ENCODE measurements around the gene HMMR.

The HMMR gene

DNA sequence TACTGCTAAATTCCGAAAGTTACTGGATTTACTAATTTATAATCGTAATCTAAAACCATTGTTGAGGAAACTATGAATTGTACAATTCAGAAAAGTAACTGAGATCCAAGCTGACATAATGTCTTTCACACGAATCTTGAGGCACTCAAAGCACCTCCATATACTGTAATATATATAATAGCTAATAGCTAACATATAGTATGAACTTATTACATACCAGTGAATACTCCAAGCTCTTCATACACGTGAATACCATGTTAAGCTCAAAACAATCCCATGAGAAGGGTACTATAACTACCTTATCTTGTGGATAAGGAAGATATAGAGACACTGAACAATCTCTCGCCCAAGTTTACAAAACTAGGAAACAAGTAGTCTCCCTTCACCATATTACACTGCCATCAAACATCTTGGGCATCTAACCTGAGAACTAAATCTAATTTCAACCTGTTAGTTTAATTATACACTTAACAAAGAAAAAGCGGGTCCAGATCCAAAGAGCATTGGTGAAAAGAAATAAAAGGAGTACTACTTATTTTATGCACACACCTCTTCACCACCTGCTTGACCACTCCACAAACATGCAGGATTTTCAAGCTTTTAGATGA lies 1.6 kb upstream of the HMMR start:
- DNase-seq, result no peak

DNA sequence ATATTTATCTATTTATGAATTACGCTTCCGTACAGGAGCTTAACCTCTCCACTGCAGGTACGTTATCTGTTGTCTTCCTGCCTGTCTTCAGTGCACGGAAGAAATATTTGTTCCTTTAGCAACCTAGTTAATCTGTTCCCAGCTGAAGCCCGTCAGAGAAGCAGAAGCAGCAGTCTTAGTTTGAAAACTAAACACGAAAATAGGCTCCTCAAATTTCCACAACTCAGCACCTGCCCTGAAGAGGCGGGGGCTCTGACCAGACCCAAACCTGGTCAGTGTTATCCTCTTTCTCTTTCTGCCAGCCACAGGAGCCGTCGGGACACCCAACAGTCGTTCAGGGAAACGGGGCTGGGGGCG lies 992 bp upstream of the HMMR start:
- no peak for DNase-seq

DNA sequence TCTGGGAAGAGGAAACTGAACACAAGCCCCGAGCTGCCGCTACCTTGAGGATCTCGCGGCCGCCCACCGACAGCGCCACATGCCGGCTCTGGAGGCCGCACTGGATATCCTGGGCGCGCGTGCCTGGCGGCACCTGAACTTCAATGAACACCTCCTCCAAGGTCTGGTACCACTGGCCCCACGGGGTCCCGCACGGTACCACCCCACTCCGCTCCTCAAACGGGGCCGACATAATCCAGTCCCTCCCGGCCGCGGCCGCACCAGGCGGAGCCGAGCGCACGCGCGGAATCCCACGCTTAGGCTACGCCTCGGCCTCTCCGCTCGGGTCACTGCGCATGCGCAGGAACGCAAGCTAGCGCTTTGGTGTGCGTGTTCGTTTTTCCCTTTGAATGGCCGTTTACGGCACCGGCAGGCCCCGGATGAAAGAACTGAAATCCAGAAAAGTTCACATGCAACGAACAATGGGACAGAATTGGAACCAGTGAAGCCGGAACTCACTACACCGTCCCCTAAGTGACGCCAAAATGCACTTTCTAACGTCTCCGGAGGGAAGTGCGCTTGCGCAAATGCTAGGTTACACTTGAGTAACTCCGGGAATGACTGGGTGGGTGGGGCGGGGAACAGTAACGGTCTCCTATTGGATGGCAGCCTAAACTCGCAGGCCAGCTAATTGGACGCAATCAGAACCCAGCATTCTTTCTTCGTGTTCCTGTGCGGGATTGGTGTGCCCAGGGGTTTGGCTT lies 442 bp upstream of the HMMR start, which contains the start of gene NUDCD2:
Gene NUDCD2, minus strand, starts transcription at position 284 of the 743 bp plus-strand sequence. Its CDS starts 52 bp downstream, at position 232.
- DNase-seq, result peak; percentile 93

DNA sequence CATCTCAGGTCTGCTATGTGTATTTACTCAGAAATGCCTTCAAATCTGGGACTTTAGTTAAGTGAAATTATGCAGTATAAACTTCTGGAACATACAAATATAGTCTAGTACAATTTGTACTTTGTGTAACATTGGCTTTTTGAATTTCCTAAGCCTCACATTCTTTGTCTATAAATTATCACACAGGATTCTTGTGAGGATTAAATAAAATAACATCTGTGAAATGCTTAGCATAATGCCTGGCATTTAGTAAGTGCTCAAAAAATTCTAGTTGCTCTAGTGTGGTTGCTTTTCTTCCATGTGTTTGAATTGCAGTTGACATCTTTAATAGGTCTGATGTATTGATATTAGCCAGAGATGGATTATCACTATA lies 2.6 kb downstream of the HMMR start:
- DNase-seq, result no peak

DNA sequence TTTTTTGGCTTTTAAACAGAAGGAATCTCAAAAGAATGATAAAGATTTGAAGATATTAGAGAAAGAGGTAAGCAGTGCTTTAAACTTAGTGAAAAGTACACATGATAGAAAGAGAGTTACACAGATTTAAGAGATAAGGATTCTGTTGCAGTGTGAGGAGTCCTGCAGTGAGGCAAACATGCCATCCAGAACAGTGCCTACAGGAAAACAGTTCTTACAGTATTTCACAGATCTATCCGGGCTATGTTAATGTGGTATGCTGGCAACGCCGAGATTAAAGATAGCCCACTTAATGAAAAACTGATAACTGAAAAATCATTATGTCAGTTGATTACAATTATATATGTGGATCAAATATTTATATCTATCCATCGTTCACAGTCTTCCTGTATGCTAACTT lies 7.2 kb downstream of the HMMR start:
- DNase-seq, result no peak

DNA sequence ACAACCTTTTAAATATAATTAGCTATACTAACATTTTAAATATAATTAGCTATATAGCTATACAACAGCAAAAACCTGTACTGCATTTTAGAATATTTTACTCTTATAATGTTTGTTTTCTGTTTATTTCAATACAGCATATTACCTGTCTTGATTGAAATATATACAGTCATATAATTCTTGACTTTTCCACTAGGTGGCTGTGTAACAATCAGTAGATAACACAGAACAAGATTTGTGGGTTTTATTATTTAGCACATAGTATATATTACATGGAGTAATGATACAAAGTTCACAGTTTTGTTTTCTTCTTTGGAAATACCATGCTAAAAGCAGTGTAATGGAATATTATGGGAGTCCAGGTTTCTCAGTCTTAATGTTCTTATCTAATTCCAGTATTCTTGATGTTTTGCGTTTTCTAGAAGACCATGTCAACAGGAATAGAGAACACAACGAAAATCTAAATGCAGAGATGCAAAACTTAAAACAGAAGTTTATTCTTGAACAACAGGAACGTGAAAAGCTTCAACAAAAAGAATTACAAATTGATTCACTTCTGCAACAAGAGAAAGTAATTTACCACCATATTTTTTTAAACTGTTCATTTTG lies 13.3 kb downstream of the HMMR start:
- DNase-seq, result no peak

DNA sequence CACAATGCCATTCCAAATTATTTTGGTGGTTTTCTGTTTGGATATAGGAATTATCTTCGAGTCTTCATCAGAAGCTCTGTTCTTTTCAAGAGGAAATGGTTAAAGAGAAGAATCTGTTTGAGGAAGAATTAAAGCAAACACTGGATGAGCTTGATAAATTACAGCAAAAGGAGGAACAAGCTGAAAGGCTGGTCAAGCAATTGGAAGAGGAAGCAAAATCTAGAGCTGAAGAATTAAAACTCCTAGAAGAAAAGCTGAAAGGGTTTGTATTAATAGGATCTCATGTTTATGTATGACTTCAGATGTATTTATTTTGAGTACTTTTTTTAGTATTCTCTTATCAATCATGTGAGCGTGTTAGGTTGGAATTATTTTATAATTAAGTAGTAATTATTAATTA lies 15.0 kb downstream of the HMMR start:
- no peak for DNase-seq

DNA sequence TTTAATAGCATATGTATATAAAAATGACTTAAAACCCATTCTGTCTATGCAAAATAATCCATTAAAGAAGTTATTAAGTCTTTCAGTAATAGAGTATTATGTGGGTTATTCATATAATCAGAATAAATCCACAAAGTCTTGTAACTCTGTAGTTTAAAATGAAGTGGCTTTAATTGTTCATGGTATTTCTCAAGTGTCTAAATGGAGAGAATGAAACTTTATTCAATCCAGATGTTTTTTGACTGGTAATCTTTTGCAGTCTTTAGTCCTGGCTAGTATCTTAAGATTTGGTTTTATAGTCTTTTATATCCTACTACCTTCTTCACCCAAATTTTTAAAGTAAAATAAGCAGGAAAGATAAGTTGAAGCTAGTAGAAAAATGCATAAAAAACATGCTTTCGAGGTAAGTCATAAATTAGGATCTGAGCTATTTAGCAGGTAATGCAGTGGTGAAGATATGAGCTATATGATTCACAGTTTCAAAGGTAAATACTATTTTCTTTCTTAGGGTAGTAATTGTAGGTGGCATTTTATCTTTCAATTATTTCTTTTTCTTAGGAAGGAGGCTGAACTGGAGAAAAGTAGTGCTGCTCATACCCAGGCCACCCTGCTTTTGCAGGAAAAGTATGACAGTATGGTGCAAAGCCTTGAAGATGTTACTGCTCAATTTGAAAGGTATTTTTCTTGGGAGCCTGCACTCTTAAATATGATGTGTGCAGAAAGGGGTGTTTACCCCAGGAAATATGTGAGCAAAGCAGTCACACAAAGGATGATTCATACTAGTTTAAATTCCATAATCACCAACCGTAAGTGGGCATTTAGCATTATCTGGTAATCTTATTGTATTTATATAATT lies 17.9 kb downstream of the HMMR start:
- no peak for DNase-seq

DNA sequence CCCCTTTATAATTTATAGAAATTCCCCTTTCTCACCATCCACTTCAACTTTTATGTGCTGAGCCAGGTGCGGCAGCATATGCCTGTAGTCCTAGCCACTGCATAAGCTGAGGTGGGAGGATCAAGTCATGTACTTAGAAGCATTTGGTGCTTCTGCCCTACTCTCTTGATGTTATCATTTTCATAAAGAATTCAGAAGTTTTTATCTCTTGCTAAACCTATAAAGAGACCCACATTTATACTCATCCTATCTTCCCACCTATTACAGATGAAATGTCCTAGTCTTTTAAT lies 18.5 kb downstream of the HMMR start:
- no peak for DNase-seq

DNA sequence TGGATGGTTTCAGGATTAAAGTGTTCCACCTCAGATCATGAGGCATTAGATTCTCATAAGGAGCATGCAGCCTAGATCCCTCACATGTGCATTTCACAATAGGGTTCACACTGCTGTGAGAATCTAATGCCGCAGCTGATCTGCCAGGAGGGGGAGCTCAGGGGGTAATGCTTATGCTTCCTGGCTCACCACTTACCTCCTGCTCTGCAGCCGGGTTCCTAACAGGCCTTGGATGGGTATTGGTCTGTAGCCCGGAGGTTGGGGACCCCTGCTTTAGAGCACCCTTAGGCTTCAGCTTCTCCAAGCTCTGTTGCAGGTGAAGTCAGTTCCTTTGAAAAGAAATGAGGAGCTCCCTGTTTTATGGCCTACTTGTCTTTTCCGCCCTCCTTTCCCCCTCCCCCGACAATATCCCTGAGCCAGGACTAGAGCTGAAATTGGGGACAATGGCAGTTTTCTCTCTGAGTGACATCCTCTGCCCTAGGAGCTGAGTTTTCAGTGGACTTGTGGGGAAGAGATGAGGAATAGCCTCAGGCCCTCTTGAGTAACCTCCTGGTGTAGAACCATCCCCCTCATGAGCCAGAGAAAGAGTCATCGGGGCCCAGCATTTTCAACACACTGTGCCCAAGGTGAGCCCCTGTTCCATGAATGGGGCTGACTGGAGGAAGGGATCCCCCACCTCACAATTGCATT lies 28.8 kb downstream of the HMMR start:
- DNase-seq, result no peak

DNA sequence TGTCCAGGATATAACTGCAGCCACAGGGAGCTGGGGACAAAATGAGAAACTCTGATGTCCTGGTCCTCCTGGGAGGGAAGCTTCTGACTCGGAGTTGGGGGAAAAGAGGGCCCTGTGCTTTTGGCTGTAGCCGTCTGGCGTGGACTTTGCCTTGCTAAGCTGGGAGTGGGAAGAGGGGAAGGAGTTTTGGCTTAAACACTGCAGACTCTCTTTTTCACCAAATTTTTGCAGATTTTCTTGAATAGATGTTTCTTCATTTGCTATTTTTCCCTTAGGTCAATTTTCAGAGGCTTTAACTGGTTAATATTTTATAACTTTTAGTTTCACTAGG lies 29.3 kb downstream of the HMMR start:
- DNase-seq, result no peak

DNA sequence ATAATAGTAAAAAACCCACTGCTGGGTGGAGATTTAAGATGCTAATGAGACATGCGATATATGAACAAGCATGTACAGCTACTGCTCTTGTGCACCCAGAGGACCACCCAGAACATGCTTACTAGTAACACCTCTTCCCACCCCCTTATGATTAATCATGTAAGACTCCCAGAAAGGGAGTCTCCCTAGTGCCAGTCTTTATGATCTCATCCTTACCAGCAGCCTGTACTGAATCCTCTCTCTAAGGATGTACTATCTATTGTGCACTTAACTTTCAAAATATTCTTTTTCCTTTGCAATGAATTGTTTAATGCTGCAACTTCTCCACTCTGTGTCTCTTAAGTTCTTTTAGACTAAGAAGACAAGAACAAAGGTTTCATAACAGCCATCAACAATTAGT lies 35.9 kb downstream of the HMMR start:
- no peak for DNase-seq

DNA sequence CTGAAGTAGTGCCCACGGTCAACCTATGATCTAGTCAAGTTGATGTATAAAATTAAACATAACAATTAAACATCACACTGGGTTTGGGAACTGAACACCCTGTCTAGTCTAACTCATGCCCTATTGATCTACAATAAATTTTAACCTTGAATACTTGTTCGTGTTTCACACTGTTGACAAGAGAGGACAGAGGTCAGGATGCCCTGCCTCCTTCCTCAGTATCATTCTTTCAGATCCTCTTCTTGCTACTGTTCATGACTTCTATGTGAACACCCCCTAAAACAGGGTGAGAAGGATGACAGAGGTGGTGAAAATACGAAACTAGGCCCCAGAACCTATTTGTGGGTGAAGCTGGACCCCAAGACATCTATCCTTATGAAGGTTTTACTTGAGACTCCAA lies 36.9 kb downstream of the HMMR start:
- no peak for DNase-seq

DNA sequence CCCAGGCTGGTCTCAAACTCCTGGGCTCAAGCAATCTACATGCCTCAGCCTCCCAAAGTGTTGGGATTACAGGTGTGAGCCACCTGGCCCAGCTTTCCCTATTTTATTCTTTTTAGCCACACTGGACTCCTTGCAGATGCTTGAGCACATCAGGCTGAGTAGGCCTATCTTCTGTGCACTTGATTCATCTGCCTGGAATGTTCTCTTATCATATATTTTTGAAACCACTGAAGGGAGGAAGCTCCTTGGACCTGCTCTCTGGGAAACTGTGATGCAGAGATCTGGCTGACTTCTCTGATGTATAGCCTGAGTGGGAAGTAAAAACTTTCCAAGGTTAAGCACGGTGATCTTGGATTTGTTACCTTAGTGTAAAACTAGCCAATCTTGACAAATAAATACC lies 38.5 kb downstream of the HMMR start:
- no peak for DNase-seq

DNA sequence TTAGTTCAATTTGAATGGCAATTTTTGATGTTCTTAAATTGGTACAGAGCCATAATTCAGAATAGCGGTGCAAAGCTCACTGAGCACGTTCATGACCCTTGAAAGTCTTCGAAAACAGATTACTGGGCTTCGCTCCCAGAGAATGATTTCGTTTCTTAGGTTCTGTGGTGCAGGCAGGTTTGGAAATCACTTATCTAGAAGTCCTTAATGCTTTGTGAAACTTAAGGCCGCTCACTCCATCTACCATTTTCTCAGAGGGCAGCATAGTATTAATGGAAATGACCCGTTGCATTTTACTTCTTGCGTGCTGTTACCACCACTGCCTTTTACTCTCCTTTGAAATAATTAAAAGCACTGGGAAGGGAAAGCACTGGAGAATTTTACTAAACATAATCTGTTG lies 42.1 kb downstream of the HMMR start:
- no peak for DNase-seq

DNA sequence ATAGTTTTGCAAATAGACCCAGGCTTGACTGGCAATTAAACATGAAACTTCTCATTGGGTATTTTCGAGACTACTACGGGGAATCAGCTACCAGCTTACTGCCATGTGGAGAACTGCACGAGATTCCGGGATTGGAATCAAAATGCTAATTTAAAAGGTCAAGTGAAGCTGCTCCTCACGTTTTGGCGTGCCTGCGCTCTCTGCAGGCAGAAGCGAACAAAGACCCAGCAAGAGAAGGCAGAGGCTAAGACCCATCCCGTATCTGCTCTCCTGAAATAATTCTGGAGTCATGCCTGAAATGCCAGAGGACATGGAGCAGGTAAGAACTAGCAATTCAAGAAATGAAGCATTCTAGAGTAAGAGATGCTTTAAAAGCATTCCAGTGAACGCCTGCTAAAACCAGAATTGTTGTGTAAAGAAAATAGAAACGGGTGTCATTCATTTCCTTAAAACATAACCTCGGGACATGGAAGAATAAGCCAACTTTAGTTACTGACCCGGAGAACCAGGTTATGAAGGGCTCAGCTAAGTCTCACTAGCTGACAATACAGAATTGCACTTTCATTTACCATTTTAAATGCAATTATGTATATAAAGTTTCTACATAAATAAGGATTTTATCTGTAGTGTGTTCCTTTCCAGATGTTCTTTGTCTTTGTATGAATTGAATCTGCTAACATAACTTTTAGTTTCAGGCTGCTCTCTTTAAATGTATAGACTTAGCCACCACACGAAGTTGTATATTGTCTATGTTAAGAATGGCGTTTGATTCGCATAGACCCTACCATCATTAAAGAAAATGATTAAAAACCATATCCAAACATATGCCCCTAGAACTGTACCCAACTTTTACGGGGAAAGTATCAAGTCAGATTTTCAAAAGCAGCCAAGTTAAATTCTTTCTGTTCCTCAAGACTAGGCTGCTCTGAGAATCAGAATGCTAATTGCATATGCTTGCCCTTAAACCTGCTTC lies 43.0 kb downstream of the HMMR start:
- no peak for DNase-seq

DNA sequence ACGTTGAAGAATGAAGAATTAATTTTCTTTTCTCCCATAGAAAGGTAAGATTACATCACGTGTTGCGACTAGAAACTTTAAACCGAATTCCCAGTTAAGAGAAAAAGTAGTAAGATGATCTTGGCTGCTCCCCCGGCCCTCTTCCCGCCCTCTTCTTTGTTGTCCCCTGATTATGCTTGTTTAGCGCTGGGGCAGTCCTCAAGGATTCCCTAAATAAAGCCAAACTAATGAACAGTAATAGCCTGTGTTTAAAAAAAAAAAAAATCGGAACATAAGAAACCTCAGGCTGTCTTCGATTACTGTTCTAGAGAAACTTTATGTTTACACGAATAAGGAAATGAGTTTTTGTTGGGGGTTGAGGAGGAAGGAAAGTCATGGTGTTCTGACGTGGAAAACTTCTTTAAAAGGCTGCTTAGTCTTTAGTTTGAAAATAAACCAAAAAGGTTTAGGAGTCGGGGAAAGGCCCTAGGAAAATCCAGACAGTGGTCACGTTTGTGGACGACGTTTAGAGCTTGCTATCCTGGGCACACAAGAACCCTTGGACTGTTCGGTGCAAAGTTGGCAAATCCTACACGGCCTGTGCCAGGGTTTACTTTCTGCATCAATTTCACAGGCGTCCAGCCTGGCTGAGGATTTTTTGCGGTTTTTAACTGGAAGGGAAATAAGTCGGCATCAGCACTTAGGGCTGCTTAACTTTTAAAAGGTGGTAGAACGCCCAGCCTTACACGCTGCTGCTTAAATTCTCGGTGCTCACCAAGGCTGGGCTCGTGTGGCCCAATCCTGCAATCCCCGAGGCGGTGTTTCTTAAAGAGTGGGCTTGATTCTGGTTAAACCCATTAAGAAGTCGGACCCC lies 43.9 kb downstream of the HMMR start:
- DNase-seq, result no peak

DNA sequence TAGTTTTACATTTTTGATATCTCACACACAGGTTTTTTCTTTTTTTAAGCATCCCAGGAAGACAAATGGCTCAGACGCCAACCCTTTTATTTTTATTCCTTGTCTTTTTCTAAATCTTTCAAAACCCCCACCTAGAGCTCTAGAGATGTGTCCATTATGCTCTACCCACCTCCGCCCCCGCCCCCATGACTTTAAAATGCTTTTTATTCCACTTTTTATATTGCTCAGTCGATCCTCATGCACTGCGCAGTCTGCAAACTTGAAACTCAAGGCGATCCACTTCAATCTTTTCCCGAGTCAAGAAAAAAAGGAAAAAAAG lies 44.6 kb downstream of the HMMR start:
- DNase-seq, result no peak

DNA sequence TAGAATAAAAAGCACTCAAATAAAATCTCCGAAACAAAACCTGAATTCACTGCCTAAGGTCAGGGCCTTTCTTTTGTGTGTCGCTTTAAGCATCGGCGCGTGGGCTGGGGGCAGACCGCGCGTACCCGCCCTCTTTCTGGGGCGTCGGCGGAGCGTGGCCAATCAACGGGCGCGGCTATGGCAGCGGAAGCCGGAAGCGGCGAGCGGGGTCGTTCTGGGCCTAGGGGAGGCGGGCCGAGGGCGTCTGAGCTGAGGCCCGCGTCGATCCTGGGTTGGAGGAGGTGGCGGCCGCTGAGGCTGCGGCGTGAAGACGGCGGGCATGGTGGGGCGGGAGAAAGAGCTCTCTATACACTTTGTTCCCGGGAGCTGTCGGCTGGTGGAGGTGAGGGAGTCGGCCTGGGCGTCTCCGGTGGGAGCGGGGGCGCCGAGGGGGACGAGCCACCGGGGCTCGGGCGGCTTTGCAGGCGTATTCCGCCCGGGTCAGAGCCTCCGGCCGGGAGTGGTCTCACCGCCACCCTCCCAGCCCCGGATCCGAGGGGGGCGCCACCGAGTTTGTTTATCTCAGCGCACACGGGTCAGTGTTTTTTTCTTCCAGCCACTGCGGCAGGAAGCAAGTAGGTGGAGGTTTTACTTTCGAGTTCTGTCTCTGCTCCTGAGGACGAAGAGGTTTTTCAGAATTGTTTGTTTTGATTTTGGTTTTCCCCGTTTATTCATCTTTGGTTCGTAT lies 45.1 kb downstream of the HMMR start, which contains the start of gene MAT2B:
Gene MAT2B, plus strand, starts transcription at position 252 of the 727 bp plus-strand sequence. Its CDS starts 68 bp downstream, at position 320.
- DNase-seq, result peak; percentile 71

DNA sequence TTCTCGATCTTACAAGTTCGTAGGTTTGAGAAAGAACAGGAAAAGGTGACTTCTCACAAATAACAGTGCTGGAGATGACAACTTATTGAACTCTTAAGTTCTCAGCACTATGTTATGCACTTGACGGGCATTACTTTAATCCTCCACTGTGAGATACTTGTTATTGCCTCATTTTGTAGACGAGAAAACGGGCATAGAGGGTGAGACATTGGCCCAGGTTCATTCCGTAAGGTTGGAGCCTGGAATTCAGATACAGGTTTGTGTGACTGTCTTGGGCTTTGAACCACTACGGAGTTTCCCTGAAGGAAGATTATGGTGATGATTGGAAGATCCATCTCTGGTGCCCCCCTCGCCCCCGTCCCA lies 45.6 kb downstream of the HMMR start:
- DNase-seq, result no peak

DNA sequence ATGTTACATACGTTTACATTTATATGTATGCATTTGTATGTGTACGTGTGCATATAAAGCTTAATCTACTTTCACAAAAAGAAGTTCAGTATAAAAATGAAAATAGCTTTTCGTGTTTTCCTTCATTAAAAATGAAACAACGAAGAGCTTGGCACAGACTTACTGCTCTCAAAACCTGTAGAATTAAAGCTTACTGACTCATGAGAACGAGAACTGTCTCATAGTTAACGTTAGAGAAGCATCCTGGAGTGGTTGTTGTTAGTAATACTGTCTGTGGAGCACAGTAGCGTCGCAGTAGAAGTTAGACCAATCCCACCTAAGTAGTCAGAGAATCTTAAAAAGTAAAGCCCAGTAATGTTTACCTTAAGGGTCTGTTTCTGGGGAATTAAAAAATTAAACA lies 46.3 kb downstream of the HMMR start:
- no peak for DNase-seq
